Frontal cortex (tissue), 4 donors: ENCODE data around the gene AMIGO1. TPM values are rescaled to one million over a fixed set of nuclear protein-coding genes. Genes with fewer than 3 reads are reported as not detected.
A peak's percentile ranks its signal among the peaks of the same experiment; 100 is the strongest.

Experiments
- DNase-seq, 2 donors: peaks; one replicate each; pipeline ENCODE4 v3.0.0; 2012; ENCODE audit warnings: low spot score in 2 of 2
- FAIRE-seq: peaks from 2 replicates; lab custom pipeline; 2012; peaks lifted over from hg19 to GRCh38; lab: Jason Lieb, UNC
- total RNA-seq: library from RNA; depleted of rRNA; stranded (reverse); fragments of >200 nt; gene quantifications from one replicate; pipeline ENCODE4 v1.2.3, GENCODE V29; 2014
- donor health status: control.
- donor health status: control.
- donor health status: control.

AMIGO1 gene
- total RNA-seq, 1 donor from 2014 or later = 8.2 TPM

- DNase-seq = no peak
- FAIRE-seq = no peak
These were observed 41.5 kb downstream of the AMIGO1 start for GRCh38 chr1:109468061-109468460.

DNA sequence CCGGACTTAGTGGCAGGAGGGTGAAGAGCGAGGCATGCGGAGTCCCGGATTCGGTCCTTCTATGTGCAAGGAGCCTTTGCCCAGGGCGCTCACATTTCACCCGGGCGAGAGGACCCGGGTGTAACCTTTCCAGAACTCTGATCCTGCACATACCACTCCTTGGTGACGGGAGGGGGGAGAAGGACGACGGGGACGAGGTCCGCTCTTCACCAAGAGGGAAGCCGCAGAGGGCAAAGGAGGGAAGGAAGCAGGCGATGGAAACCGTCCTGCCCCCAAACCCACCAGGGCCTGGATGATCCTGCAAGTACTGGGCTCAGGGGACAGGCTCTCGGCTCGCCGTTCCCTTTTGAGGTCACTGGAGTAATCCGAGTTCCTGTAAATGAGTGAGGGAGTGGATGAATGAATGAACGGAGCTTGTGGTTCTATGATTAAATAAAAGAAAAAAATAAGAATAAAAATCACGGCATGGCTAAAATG is 42.2 kb downstream of the AMIGO1 start:
- FAIRE-seq (no peak), DNase-seq (no peak)

DNA sequence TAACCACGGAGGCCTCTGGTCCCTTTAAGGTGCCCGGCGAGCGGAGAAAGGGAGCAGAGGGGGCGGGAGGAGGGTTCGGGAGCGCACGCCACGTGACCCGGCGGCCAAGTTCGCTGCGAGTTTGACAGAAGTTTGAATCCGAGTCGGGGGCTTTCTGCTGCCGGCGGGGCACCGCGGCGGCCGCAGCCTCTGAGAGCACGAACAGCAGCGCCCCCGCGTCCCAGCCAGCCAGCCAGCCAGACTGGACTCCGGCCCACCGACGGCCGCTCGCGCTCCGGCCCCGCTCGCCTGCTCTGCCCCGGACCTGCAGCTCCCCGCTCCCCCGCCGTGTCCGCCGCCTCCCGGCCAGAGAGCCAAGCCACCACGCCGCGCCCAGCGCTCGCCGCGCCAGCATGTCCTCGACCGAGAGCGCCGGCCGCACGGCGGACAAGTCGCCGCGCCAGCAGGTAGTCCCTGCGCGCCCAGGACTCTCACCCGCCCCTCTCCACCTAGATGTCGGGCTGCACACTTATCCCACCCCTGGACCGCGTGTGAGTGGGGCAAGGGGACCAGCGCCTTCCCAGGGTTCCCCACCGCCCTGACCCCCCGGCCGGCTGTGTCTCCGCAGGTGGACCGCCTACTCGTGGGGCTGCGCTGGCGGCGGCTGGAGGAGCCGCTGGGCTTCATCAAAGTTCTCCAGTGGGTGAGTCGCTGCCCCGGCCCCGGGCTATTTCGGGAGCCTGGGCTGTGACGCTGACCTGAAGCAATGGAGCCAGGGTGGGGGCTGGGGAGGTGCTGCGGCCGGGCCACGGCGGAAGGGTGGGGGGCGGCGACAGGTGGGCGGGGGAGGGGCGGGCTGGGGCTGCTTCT is 42.9 kb downstream of the AMIGO1 start, which contains the start of gene SYPL2:
SYPL2 (plus strand) TSS at position 95 of the 849 bp plus-strand sequence; CDS start at position 393, 298 bp downstream.
- DNase-seq (peak; percentile 62 to 69), FAIRE-seq (no peak)

DNA sequence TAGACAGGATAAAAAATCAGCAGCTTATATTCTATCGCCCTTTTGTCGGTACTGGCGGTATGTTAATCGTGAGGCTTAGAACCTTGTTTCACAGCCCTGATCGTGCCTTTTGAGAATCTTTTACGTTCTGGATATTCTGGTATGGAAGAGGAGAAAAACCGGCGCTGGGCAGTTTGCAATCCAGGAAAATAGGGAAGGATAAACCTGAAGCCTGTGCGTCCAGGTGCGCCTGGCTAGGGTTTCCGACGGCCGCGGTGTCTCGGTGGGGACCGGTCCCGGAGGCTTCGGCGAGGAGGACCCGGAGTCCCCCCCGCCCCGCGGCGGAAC is 43.4 kb downstream of the AMIGO1 start:
- FAIRE-seq (no peak), DNase-seq (no peak)

DNA sequence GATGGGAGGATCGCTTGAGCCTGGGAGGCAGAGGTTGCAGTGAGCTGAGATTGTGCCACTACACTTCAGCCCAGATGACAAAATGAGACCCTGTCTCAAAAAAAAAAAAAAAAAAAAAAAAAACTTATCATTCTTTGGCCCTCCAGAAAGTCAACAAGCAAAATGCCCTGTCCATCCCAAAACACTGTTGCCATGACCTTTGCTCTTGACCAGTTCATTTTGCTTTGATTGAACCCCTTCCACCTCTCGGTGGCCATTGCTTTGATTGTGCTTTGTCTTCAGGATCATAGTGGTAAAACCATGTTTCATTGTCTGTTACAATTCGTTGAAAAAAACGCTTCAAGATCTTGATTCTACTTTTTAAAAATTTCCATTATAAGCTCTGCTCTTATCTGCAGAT is 51.7 kb downstream of the AMIGO1 start:
- FAIRE-seq (no peak), DNase-seq (no peak)

DNA sequence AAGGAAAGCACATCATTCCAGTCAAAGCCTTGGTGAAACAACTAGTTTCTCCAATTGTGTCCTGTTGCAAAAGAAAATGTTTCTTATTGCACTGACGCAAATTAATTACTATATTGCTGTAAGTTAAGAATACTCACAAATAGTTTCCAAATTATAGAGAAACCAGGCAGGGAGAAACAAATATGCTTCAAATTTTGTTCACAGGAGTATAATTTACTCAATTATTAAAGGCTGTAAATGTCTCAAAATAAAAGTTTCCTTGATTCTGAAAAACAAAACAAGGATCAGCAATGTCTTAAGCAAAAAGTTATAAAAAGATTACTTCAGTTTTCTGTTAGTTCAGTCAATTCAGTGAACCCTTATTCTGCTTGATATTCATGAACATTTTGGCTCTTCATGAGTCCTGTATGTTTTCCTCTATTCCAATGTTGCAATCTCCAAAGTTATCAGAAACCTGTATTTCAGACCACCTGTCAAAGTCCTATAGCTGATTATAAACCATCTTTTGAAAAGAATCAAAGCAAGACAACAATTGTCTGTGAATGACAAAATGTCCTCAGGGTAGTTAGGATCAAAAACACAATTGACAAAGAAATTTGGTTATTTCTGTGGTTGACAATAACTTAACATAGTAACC is 54.9 kb downstream of the AMIGO1 start:
- DNase-seq = no peak
- FAIRE-seq = no peak

Other genes with a start within 250 kb of the AMIGO1 start
- gene PSRC1, start 226.6 kb downstream of the AMIGO1 start, total RNA-seq = 7.7 TPM
- gene MYBPHL, start 202.7 kb downstream of the AMIGO1 start, total RNA-seq = not detected
- 42.8 TPM for gene SORT1, start 111.8 kb downstream of the AMIGO1 start, total RNA-seq
- gene PSMA5, start 83.3 kb downstream of the AMIGO1 start, total RNA-seq = 35.1 TPM
- gene SYPL2, start 43.2 kb downstream of the AMIGO1 start, total RNA-seq = not detected
- 4.9 TPM for gene ATXN7L2, start 25.8 kb downstream of the AMIGO1 start, total RNA-seq
- gene CYB561D1, start 15.6 kb downstream of the AMIGO1 start, total RNA-seq = 4.9 TPM
- gene GPR61, start 30.1 kb upstream of the AMIGO1 start, total RNA-seq = 4.9 TPM
- 16.3 TPM for gene GNAI3, start 38.9 kb upstream of the AMIGO1 start, total RNA-seq
- not detected for gene GNAT2, start 109.9 kb upstream of the AMIGO1 start, total RNA-seq
- 51.0 TPM for gene AMPD2, start 110.1 kb upstream of the AMIGO1 start, total RNA-seq
- 3.7 TPM for gene GSTM4, start 146.4 kb upstream of the AMIGO1 start, total RNA-seq
- gene GSTM2, start 158.3 kb upstream of the AMIGO1 start, total RNA-seq = 18.8 TPM
- 4.1 TPM for gene GSTM1, start 178.1 kb upstream of the AMIGO1 start, total RNA-seq
- gene GSTM5, start 202.5 kb upstream of the AMIGO1 start, total RNA-seq = 3.7 TPM
- 80.3 TPM for gene GSTM3, start 231.3 kb upstream of the AMIGO1 start, total RNA-seq